GM23248 (cell line): ENCODE results near the gene HLA-DRA.

Experiments
- EZH2 ChIP-seq: fragments of 200-600 bp; sonication (generic); IDR thresholded peaks from 2 replicates; pipeline ENCODE4 v1.6.1; 2018; ENCODE audit warnings: antibody characterized with exemption, mild to moderate bottlenecking; ENCODE audit not compliant: insufficient read depth, poor library complexity, severe bottlenecking
- EZH2phosphoT487 ChIP-seq: fragments of 200-600 bp; sonication (generic); IDR thresholded peaks from 2 replicates; pipeline ENCODE4 v1.6.1; 2018; ENCODE audit warnings: antibody characterized with exemption, moderate library complexity, mild to moderate bottlenecking, low read depth; ENCODE audit not compliant: insufficient read depth

GRCh38 chr6:32475392-32476206 lies 35.9 kb downstream of the HLA-DRA start:
- TF ChIP-seq EZH2phosphoT487 (no peak), EZH2 (no peak)
